HG02678 (cell line): ENCODE results near the gene LEP.
"Not testable (repeated sequence)": the region's sequence is repeated elsewhere in the genome, so short reads cannot be mapped to it uniquely, and the experiment has no call there.

ENCODE experiments used
- ATAC-seq: cut with Tn5 transposase; IDR thresholded peaks from one replicate; pipeline ENCODE4 v1.9.1; 2021; ENCODE audit warnings: mild to moderate bottlenecking, moderate library complexity; ENCODE audit not compliant: unreplicated experiment

The LEP gene

DNA sequence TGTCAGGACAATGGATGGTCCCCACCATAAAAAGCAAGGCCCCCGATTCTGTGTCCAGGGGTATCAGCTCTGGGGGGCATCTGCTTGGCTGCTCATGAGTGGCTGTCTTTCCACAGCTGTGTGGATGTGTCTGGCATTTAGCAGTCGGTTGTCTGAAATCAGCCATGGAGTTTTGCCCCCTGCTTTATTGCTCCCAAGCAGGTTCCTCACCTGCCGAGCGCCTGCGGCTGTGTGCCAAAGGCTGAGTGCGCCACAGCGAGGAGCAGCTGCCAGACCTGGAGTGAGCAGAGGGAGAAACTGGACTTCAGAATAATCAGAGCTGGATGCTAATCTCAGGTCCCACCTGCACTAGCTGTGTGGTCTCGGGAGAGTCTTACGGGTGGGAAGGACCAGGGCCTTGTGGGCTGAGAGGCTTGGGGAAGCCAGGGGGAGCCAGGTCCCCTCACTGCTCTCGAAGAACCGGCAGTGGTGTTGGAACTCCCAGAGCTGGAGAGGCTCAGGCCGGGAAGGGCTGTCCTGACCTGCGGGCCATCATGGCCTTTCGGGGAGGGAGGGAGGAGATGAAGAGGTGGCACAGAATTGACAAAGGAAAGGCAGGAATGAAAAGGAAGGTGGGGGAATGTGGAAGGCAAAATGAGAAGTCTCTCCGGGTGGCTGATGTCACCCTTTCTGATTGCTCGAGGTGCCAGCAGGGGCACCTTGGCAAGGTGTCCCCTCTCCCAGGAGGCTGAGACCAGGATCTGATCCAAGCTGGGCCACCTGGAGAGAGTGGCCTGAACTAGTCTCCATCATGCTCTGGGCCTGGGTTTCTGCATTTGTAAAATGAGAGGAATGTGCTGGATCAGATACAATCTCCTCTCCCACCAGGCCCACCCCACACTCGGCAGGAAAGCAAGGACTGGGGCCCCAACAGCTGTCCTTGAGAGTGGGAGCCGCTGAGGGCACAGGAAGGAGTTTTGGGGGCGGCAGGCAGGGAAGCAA lies 30.2 kb upstream of the LEP start:
- ATAC-seq = no peak

GRCh38 chr7:128211626-128212025 lies 29.5 kb upstream of the LEP start:
- no peak for ATAC-seq

GRCh38 chr7:128214463-128214862 lies 26.6 kb upstream of the LEP start:
- no peak for ATAC-seq

DNA sequence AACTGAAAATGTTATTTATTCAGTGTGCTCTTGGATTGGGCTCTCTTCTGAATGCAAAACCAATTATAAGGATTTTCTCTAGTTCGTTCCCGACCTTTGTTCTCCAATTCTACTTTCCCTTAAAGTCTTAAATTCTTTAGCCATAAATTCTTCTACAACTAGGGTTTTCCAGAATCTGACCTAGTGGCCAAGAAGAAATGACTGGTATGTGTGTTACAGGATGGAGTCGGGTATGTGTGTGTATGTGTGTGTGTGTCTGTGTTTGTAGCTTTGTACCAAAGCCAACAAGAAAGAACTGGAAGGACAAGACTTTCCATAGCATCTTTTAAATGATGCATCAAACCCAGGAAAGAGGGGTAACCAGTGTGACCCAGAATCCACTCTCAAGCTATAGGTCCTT lies 25.8 kb upstream of the LEP start:
- no peak for ATAC-seq

DNA sequence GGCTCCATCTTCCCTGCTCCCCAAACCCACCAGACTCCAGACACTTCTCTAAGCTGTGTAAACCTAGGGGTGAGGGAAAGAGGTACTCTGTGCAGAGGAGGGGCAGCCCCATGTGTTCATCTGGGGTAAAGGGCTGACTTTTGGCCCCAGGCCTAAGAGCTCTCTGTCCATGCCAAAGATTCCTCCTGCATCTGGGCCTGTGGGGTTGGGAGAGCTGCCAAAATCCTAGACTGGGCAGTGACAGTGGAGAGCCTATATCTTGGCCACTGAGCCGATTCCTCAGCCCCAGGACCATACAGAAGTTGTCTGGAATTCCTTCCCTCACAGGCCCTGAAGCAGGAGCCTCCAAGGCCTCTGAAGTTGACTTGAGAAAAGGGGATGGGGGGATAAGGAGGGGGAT lies 25.3 kb upstream of the LEP start:
- ATAC-seq = no peak

DNA sequence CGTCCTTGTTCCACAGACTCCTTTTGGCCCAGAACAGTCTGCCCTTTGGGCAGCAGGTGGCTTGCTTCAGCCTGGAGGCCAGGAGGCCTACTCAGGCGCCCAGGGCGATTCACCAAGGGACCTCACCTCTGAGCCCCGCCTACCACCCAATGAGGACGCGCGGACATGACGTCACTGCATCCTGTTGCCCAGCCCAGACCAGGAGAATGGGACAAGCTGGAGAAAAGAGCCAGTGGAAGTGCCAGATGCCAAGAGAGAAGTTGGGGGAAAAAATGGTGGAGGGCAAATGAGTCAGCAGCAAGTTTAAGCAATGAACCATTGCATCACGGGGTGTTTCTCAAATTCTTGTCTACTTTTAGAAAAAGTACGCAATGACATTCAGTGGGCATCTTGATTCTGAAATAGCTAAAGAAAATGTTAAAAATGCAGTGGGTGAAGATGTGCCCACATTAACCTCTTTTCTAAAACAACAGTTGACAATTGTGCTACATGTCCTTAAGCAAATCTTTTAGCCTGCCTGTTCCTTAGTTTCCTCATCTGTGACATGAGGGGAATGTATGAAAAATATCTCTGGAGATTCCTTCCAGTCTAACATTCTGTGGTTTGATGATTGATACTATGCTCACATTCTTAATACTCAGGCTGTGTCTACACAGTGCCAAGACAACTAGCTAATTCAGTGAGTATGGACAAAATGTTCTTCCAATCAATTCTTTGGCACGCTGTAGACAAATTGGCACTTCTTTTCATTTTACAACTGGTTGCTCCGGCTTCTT lies 23.9 kb upstream of the LEP start:
- ATAC-seq = no peak

DNA sequence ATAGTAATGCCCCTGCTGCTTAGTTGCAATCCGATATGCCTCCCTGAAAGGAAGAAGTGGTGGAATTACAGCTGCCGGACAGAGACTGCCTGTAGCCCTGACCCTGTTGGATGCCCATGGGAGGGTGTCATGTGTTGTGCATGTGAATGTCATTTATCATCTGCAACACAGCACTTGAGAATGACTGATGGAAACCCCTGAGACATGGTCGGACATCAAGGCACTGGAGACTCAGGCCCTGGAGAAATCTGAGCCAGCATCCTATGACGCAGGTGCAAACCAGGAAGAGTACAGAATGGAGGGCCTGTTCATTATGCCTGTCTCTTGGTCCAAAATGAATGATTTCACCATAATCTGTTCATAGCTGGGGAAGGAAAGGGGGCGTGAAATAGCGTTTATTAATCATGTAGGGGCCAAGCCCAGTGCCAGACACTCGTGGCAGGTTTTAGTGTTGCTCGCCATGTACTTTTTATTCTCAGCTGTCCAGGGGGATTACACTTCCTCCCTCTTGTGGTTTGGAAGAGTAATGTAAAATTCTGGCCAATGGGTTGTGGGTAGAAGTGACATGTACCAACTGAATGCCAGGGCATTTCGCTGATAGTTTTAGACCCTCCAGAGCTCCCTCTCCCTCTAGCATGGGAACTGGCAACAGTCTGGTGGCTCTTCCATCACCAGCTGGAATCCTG lies 23.0 kb upstream of the LEP start:
- ATAC-seq = no peak

DNA sequence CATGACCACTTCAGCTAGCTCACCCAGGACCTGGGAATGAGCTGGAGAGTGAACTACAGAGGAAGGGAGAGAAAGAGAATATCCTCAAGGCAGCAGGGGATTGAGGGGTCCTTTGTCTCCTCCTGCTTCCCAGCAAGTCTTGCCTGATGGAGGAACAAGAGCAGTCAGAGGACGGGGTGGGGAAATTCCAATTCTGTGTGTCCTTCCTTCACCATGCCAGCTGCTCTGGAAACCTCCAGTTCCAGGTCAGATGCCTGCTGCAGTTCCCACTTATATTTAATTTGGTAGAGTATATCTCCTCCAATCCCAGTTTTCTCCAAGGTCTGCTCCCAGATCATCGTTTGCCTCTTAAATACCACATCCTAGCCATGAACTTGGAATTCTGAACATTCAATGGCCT lies 21.4 kb upstream of the LEP start:
- ATAC-seq = no peak

GRCh38 chr7:128221929-128222403 lies 19.1 kb upstream of the LEP start:
- no peak for ATAC-seq

DNA sequence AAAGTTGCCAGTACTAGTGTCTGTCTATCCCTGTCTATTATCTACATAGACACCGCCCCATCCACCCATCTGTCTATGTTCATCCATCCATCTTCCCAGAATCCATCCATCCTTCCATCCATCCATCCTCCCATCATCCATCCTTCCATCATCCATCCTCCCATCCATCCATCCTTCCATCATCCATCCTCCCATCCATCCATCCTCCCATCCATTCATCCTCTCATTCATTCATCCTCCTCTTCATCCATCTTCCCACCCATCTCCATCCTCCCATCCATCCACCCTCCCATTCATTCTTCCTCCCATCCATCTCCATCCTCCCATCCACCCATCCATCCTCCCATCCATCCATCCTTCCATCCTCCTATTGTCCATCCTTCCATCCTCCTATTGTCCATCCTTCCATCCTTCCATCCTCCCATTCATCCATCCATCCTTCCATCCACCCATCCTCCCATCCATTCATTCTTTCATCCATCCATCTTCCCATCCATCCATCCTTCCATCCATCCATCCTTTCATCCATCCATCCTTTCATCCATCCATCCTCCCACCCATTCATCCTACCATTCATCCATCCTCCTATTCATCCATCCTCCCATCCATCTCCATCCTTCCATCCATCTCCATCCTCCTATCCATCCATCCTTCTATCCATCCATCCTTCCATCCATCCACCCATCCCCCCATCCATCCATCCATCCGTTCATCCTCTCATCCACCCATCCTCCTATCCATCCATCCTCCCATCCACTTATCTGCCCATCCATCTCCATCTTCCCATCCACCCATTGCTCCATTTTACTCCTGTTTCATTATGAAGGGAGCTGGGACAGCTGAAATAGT lies 14.7 kb upstream of the LEP start:
- no peak for ATAC-seq

- ATAC-seq = no peak
These were observed 13.8 kb upstream of the LEP start for GRCh38 chr7:128227271-128227670.

DNA sequence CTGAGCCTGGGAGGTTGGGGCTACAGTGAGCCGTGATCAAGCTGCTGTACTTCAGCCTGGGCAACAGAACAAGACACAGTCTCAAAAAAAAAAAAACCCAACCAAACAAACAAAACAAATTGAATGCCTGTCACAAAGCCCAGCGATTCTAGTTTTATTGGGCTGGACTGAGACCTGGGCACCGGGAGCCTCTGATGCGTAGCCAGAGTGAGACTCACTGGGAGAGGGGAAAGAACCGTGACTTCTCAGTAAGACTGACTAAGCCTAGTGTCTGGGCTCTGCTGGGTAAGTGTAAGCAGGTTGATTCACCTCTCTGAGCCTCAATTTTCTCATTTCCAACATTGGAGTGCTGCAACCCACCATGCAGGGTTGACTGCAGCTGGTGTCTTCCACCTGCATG lies 10.1 kb upstream of the LEP start:
- no peak for ATAC-seq

DNA sequence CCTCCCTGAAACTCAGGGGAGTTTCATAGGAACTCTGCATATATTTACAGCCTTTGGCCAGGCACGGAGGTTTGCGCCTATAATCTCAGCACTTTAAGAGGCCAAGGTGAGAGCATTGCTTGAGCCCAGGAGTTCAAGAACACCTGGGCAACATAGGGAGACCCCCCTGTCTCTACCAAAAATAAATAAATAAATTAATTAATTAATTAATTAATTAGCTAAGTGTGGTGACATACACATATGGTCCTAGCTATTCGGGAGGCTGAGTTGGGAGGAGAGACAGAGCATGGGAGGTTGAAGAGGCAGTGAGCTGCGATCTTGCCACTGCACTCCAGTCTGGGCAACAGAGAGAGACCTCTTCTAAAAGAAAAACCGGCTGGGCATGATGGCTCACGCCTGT lies 9.4 kb upstream of the LEP start:
- no peak for ATAC-seq

DNA sequence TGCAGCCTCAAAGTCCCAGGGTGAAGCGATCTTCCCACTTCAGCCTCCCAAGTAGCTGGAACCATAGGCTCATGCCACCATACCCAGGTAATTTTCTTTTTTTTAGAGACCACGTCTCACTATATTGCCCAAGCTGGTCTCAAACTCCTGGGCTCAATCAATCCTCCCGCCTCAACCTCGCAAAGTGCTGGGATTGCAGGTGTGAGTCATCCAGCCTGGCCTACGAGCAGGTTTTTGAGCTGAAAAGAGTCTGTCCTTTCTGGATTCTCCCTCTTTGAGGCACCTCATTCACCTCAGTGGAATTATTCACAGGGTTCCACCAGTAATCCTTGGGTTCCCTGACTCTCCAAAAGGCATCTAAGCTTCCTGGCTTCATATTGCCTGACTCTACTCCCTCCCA lies 7.6 kb upstream of the LEP start:
- no peak for ATAC-seq

- no peak for ATAC-seq
These were observed 6.5 kb upstream of the LEP start for GRCh38 chr7:128234476-128235026.

DNA sequence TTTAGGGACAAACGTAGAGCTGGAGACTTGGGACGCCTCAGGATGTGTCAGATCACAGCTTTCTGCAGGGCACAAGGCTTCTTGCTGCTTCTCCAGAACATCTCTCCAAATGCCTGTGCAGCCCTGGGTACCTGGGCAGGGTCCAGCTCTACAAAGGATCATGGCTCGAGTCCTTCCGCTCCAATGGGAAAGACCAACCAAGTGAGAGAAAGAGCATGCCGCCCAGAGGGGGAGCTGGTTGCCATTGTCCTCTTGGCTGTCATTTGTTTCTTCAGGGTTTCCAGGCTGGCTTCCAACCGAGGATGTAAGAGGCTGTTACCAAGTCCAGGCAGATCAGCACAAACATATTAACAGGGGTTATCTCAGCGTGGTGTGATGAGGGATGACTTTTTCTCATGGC lies 5.6 kb upstream of the LEP start:
- no peak for ATAC-seq

GRCh38 chr7:128236924-128237586 lies 4.0 kb upstream of the LEP start:
- ATAC-seq = no peak

GRCh38 chr7:128239146-128239545 lies 1.9 kb upstream of the LEP start:
- ATAC-seq = not testable (repeated sequence)

DNA sequence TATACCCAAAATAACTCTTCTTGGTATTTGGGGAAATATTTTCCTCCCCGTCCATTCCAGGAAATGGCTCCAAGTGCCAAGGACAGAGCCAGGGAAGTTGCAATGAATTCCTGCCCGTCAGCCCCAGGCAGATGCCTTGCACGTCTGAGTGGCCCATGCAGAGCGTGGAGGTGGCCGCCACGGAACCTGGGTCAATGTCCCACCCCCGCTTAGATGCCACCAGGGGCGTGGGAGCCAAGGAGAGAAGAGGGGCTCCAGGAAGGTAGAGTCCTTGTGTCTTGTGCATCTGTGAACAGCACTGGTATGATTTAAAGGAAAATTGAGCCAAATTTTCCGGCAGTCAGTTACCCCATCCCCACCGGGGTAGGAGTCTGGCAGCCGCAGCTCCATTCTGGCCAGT lies 1.6 kb downstream of the LEP start:
- ATAC-seq = no peak

DNA sequence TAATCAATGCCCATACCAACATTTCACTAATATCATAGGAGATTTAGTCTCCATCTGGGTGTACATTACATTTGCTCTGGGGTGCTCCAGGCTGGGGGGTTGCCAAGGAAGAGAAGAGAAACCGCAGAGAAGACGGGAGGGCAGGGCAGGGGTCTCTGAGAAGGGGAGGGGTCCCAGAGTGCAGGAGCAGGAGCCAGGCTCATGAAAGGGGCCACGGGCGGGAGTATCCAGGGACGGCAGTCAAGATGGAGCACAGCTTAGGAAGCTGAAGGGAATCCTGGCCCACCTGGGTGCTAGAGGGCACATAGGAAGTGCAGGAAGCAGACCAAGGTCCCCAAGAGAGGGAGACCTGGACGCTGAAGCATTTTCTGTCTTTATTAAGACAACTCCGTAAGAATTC lies 2.2 kb downstream of the LEP start:
- ATAC-seq = no peak
